ENCODE data around the gene TRIM10.

The TRIM10 gene

DNA sequence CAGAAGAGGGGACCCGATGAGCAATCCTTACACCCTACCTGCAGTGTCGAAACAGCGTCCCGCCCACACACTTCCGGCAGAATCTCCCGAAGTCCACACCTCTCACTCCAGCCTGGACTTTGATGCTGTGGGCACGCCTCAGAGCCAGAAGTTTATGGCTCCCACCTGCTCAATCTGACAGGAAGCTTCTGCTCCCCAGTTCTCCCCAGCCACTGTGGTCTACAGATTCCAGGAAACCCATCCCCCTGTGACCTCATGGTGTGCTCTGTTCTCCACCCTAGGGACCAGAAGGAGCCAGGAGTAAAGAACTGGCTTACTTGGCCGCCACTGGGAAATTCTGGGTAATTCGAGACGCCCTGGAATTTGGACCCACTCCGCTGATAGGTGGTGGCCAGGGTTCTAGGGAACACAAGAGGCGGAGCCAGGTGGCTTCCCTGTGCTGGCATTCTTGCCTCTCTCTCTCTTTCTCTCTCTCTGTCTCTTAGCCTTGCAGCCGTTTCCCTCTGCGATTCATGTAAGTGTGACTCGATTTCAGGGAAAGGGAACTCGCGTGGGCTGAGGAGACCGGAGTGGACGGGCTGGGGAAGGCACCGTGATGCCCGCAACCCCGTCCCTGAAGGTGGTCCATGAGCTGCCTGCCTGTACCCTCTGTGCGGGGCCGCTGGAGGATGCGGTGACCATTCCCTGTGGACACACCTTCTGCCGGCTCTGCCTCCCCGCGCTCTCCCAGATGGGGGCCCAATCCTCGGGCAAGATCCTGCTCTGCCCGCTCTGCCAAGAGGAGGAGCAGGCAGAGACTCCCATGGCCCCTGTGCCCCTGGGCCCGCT is 2.3 kb upstream of the TRIM10 start, which contains the start of gene TRIM15:
Gene TRIM15 (plus strand): TSS at position 457 of the 828 bp plus-strand sequence. CDS start 139 bp downstream, at position 596.
- DNase-seq (ENCODE audit: low read depth): no peak
- H3K4me3 ChIP-seq (replicated peaks; ENCODE audit: low read depth, low read length): no peak within 1 kb of the TSS
- TF ChIP-seq, protein P1, sequence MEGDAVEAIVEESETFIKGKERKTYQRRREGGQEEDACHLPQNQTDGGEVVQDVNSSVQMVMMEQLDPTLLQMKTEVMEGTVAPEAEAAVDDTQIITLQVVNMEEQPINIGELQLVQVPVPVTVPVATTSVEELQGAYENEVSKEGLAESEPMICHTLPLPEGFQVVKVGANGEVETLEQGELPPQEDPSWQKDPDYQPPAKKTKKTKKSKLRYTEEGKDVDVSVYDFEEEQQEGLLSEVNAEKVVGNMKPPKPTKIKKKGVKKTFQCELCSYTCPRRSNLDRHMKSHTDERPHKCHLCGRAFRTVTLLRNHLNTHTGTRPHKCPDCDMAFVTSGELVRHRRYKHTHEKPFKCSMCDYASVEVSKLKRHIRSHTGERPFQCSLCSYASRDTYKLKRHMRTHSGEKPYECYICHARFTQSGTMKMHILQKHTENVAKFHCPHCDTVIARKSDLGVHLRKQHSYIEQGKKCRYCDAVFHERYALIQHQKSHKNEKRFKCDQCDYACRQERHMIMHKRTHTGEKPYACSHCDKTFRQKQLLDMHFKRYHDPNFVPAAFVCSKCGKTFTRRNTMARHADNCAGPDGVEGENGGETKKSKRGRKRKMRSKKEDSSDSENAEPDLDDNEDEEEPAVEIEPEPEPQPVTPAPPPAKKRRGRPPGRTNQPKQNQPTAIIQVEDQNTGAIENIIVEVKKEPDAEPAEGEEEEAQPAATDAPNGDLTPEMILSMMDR (IDR thresholded peaks at IDR 0.05; ENCODE audit: low read length, missing control alignments): no peak

DNA sequence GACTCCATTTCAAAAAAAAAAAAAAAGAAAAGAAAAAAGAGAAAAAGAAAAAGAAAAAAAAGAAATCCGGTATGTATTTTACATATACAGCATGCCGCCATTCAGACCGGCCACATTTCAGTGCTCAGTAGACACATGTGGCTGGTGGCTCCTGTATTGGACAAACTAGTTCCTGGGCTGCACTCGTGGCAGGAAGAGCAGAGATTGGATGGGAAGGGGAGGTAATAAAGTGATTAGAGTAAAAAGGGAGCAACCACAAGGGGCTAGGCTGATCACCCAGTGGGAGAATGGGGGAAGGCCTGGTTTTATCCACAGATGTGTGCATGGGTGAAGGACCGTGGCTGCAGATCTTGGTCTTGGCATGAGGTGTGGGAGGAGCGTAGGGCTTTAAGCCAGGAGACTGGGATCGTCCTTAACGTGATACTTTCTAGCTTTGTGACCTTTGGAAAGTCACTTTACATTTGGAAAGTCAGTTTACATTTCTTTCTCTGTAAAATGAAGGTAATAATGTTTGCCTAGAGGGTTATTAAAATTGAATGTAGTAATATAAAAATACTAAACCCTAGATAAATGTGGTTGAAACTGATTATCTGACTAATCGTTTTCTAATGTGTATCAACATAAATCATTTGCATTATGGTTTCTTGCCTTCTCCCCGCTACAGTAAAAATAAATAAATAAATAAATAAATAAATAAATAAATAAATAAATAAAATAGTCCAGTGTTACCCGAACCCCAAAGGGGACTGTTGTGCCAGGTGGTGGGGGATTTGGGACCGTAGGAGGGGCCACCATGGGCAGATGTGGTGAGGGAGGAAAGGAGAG is 1.5 kb upstream of the TRIM10 start:
- no peak for DNase-seq (ENCODE audit: low read depth)
- TF ChIP-seq, protein P1 (IDR thresholded peaks at IDR 0.05; ENCODE audit: low read length, missing control alignments): no peak
- no peak overlapping the region for H3K4me3 ChIP-seq (replicated peaks; ENCODE audit: low read depth, low read length)

DNA sequence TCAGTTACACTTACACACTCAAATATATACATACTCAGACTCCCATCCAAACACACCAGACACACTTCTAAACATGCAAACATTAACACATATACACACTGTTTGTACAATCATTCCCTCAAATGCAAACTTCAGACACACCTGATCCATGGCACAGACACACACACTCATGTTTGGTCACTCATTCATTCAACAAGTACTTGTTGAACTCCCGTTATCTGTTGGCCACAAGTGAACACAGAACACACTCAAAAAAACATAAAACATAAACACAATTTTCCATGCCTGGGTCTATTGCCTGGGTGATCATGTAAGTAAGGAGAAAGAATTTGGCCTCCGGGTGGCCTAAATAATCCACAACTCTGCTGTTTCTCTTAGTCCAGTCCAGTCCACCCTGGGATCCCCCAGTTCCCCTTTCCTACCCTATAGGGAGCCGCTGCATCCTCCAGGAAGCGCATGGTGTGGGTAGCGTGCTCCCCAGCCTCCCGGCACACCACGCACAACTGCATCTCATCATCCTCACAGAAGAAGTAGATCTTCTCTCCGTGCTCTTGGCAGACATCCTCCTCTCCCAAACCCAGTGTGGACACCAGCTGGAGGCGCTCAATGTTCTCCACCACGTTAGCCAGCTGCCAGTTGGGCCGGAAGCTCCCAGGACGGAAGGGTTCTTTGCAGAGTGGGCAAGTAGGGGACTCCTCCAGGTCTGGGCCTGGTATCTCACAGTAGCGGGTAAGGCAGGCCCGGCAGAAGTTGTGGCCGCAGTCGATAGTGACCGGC is 815 bp downstream of the TRIM10 start:
- TF ChIP-seq, protein P1 (IDR thresholded peaks at IDR 0.05; ENCODE audit: low read length, missing control alignments): no peak
- no peak for DNase-seq (ENCODE audit: low read depth)
- H3K4me3 ChIP-seq (replicated peaks; ENCODE audit: low read depth, low read length): no peak overlapping the region

DNA sequence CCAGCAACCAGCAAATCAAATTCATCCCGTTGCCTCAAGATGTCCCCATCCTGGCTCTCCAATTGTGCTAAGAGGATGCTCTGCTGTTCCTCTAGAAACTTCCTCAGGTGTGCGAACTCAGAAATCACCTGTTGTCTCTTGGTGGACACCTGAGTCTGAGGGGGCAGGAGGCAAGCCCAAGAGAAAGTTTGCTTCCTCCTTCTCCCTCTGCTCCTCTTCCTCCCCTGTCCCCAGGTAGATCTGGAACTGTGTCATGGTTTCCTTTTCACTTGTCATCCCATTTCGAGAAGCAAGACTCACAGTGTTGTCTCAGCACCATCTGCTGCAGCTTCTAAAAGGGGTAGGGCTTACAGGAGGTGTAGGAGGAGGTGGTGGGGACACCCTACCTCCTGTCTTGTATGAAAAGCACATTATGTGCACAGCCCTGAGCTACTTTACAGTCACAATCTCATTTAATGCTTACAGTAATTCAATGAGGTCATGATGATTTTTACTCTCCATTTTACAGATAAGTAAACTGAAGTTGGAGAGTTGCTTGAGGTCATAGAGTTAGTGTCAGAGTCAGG is 2.5 kb downstream of the TRIM10 start:
- no peak overlapping the region for H3K4me3 ChIP-seq (replicated peaks; ENCODE audit: low read depth, low read length)
- TF ChIP-seq, protein P1 (IDR thresholded peaks at IDR 0.05; ENCODE audit: low read length, missing control alignments): no peak
- no peak for DNase-seq (ENCODE audit: low read depth)

DNA sequence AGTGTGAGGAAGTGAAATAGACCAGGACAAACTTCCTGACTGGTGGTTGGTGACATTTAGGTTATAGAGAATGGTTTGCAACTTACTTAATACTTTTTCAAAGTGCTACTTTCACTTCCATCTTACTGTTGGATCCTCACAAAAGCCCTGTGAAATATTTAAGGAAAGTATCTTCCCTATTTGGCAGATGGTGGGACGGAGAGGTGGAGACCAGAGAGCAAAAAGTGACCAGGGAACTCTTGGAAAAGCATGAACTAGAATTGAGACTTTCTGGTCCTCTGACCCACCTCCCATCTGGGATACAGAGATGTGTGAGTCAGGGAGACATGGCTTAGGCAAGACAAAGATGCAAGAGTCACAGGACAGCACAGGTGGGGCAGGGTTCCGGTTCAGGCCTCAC is 3.0 kb downstream of the TRIM10 start:
- DNase-seq (ENCODE audit: low read depth): no peak
- TF ChIP-seq, protein P1 (IDR thresholded peaks at IDR 0.05; ENCODE audit: low read length, missing control alignments): no peak
- H3K4me3 ChIP-seq (replicated peaks; ENCODE audit: low read depth, low read length): no peak overlapping the region

DNA sequence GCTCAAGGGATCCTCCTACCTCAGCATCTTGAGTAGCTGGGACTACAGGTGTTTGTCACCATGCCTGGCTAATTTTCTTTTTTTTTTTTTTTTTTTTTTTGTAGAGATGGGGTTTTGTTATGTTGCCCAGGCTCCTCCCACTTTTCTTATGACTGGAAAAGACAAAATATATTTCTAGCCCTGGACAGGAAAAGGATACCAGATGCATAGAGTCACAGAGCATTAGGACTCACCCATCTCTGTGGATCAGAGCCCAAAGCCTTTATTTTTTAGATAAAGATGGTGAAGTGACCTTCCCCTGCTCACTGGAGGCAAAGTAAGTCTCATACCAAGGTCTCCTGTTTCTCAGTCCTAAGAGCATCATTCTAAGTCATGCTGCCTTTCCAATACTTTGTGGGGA is 3.4 kb downstream of the TRIM10 start:
- H3K4me3 ChIP-seq (replicated peaks; ENCODE audit: low read depth, low read length): no peak overlapping the region
- TF ChIP-seq, protein P1 (IDR thresholded peaks at IDR 0.05; ENCODE audit: low read length, missing control alignments): no peak
- DNase-seq (ENCODE audit: low read depth): no peak

Data from fibroblast of pulmonary artery (primary cell).